Upper lobe of left lung (tissue), 6 donors: ENCODE results near the gene VAC14. TPM values are rescaled to one million over a fixed set of nuclear protein-coding genes. Genes with fewer than 3 reads are reported as not detected.

Source experiments
- ATAC-seq, 2 donors: fragments of 200-7000 bp; cut with Tn5 transposase; one replicate each; pipeline ENCODE4 v1.9.1; 2022; ENCODE audit warnings: mild to moderate bottlenecking in 2 of 2, moderate library complexity in 2 of 2; ENCODE audit not compliant: low FRiP score in 2 of 2
- DNase-seq, 2 donors: peaks; one replicate each; pipeline ENCODE4 v3.0.0-alpha.2; 2019 to 2020
- H3K27ac ChIP-seq, 4 donors: fragments of 200-600 bp; sonication (generic); one replicate each; pipeline ENCODE4 v1.5.1; 2016 to 2019
- H3K27me3 ChIP-seq, 4 donors: fragments of 200-600 bp; sonication (generic); one replicate each; pipeline ENCODE4 v1.5.1; 2017 to 2019
- H3K36me3 ChIP-seq, 4 donors: fragments of 200-600 bp; sonication (generic); one replicate each; pipeline ENCODE4 v1.5.1; 2016 to 2019
- H3K4me1 ChIP-seq, 4 donors: fragments of 200-600 bp; sonication (generic); one replicate each; pipeline ENCODE4 v1.5.1; 2018 to 2019
- H3K4me3 ChIP-seq, 4 donors: fragments of 200-600 bp; sonication (generic); one replicate each; pipeline ENCODE4 v1.5.1; 2017 to 2019; ENCODE audit warnings: mild to moderate bottlenecking in 2 of 4, moderate library complexity in 1 of 4
- H3K9me3 ChIP-seq, 4 donors: fragments of 200-600 bp; sonication (generic); one replicate each; pipeline ENCODE4 v1.5.1; 2018 to 2019
- CTCF ChIP-seq, 6 experiments: fragments of 450-650 bp in 4 of 6; fragments of 200-600 bp in 2 of 6; sonication (generic) in 2 of 6; IDR thresholded peaks; one replicate each; pipeline ENCODE4 v1.5.1; 2016 to 2019; ENCODE audit warnings: antibody characterized with exemption in 6 of 6
- EP300 ChIP-seq, 4 donors: sonication (generic); formaldehyde crosslinking; IDR thresholded peaks; one replicate each; pipeline ENCODE4 v1.5.1; 2017; ENCODE audit warnings: antibody characterized with exemption in 4 of 4, control low read depth in 2 of 4
- POLR2A ChIP-seq, 4 donors: fragments of 450-650 bp; IDR thresholded peaks; one replicate each; pipeline ENCODE4 v1.5.1; 2016 to 2017; ENCODE audit warnings: antibody characterized with exemption in 4 of 4, mild to moderate bottlenecking in 2 of 4
- POLR2AphosphoS5 ChIP-seq, 2 donors: sonication (generic); formaldehyde crosslinking; IDR thresholded peaks; one replicate each; pipeline ENCODE4 v1.5.1; 2017; ENCODE audit warnings: antibody characterized with exemption in 2 of 2
- WGBS, 2 donors: methylation state at CpG; one replicate each; pipeline ENCODE4 v1.1.5; 2017 to 2018; 5-methylcytosine and 5-hydroxymethylcytosine counted together
- total RNA-seq, 6 donors: library from RNA; depleted of rRNA in 4 of 6; stranded (reverse); fragments of >200 nt in 4 of 6; gene quantifications; one replicate each; pipeline versions ENCODE4 v1.1.0 to v1.2.1, GENCODE V29; 2016 to 2021
- donor health status: DM: no; HTN: no; CAD: no; lungs with moderate emphysema.
- donor health status: DM: no; HTN: yes; CAD: no; lungs with severe emphysema.

Gene VAC14
- total RNA-seq, 6 donors from 2014 or later, result 39.6 to 145 (median 57.4) TPM

- Histone ChIP-seq H3K27ac (no peak overlapping the region), H3K9me3 (no peaks in the 10 kb centered on the region), H3K4me3 (no peak overlapping the region), H3K4me1 (peaks cover 2 to 34% (median 6%) of the 10 kb centered on the region in 4 donors), H3K27me3 (no peaks in the 10 kb centered on the region), H3K36me3 (peaks cover 0 to 10% (median 0%) of the 10 kb centered on the region in 4 donors)
- DNase-seq (no peak), ATAC-seq (no peak)
- TF ChIP-seq POLR2AphosphoS5 (IDR thresholded peaks at IDR 0.05) (no peak), POLR2A (IDR thresholded peaks at IDR 0.05) (no peak), EP300 (IDR thresholded peaks at IDR 0.05) (no peak), CTCF (IDR thresholded peaks at IDR 0.05) (no peak)
- WGBS, 2 donors, result 87 to 90% methylated on average over 8 of the region's 8 CpGs
Observed at GRCh38 chr16:70793851-70794502, 7.0 kb downstream of the VAC14 start.

GRCh38 chr16:70790815-70791214 is 10.1 kb downstream of the VAC14 start:
- TF ChIP-seq POLR2AphosphoS5 (IDR thresholded peaks at IDR 0.05), result no peak
- no peak for TF ChIP-seq POLR2A (IDR thresholded peaks at IDR 0.05)
- no peak for TF ChIP-seq EP300 (IDR thresholded peaks at IDR 0.05)
- TF ChIP-seq CTCF (IDR thresholded peaks at IDR 0.05), result no peak
- Histone ChIP-seq H3K27me3 (no peaks in the 10 kb centered on the region), H3K27ac (no peak overlapping the region), H3K36me3 (peaks cover 3 to 9% (median 5%) of the 10 kb centered on the region in 4 donors), H3K9me3 (no peaks in the 10 kb centered on the region), H3K4me1 (peaks cover 0 to 20% (median 4%) of the 10 kb centered on the region in 4 donors), H3K4me3 (no peak overlapping the region)
- WGBS, 2 donors, result 70 to 77% methylated on average over 5 to 8 of the region's 8 CpGs
- DNase-seq (no peak), ATAC-seq (no peak)

GRCh38 chr16:70789595-70790447 is 11.1 kb downstream of the VAC14 start:
- WGBS, 2 donors, result 71 to 76% methylated on average over 16 of the region's 16 CpGs

More at GRCh38 chr16:70789595-70790447, 11.1 kb downstream of the VAC14 start:
- Histone ChIP-seq H3K4me3 (no peak overlapping the region), H3K27me3 (no peaks in the 10 kb centered on the region), H3K9me3 (no peaks in the 10 kb centered on the region), H3K36me3 (peaks cover 6 to 19% (median 14%) of the 10 kb centered on the region in 4 donors), H3K4me1 (peaks cover 0 to 15% (median 4%) of the 10 kb centered on the region in 4 donors), H3K27ac (no peak overlapping the region)
- DNase-seq, result no peak
- no peak for ATAC-seq
- TF ChIP-seq EP300 (IDR thresholded peaks at IDR 0.05) (no peak), POLR2A (IDR thresholded peaks at IDR 0.05) (no peak), POLR2AphosphoS5 (IDR thresholded peaks at IDR 0.05) (no peak), CTCF (IDR thresholded peaks at IDR 0.05) (no peak)
